Progenitor cell of endocrine pancreas (in vitro differentiated cells): ENCODE measurements around the gene CACNA2D1. TPM values are rescaled to one million over a fixed set of nuclear protein-coding genes. Genes with fewer than 3 reads are reported as not detected.

Experiments
- DNase-seq: peaks from one replicate; pipeline ENCODE4 v3.0.0; 2021; ENCODE audit warnings: low spot score; ENCODE audit not compliant: unreplicated experiment
- H3K27ac Mint-ChIP-seq: 2 replicates; pipeline ENCODE4 v1.8.0; 2021; ENCODE audit warnings: mild to moderate bottlenecking, moderate library complexity, mixed read lengths
- H3K27me3 Mint-ChIP-seq: 2 replicates; pipeline ENCODE4 v1.8.0; 2021; ENCODE audit warnings: mixed read lengths
- H3K36me3 Mint-ChIP-seq: 2 replicates; pipeline ENCODE4 v1.8.0; 2022; ENCODE audit warnings: mixed read lengths; ENCODE audit not compliant: insufficient read depth
- H3K4me1 Mint-ChIP-seq: 2 replicates; pipeline ENCODE4 v1.8.0; 2021; ENCODE audit warnings: low read depth, mixed read lengths
- H3K4me3 Mint-ChIP-seq: 2 replicates; pipeline ENCODE4 v1.8.0; 2021; ENCODE audit warnings: low read depth, mild to moderate bottlenecking, moderate library complexity, mixed read lengths
- H3K9me3 Mint-ChIP-seq: 2 replicates; pipeline ENCODE4 v1.8.0; 2021; ENCODE audit warnings: low read depth, mixed read lengths
- CTCF ChIP-seq: fragments of 200-600 bp; sonication (generic); IDR thresholded peaks from one replicate; pipeline ENCODE4 v1.5.0; 2021; ENCODE audit warnings: antibody characterized with exemption, mild to moderate bottlenecking; ENCODE audit not compliant: unreplicated experiment
- total RNA-seq: library from RNA; stranded (reverse); gene quantifications from 2 replicates; pipeline ENCODE4 v1.2.1, GENCODE V29; 2021

Gene CACNA2D1
- total RNA-seq, 1 donor from 2014 or later, result 25.1 TPM

GRCh38 chr7:82050792-82051191, 392.8 kb downstream of the CACNA2D1 start:
- no peak overlapping the region for H3K4me3 Mint-ChIP-seq

GRCh38 chr7:82049891-82050533, 393.6 kb downstream of the CACNA2D1 start:
- Mint-ChIP-seq H3K27me3 (no peaks in the 10 kb centered on the region), H3K27ac (peak overlapping the region; percentile 79), H3K9me3 (no peaks in the 10 kb centered on the region), H3K4me1 (peaks cover 22% of the 10 kb centered on the region), H3K36me3 (no peaks in the 10 kb centered on the region), H3K4me3 (no peak overlapping the region)
- no peak for DNase-seq
- TF ChIP-seq CTCF, result no peak

More at GRCh38 chr7:82050792-82051191, 392.8 kb downstream of the CACNA2D1 start:
- no peaks in the 10 kb centered on the region for H3K9me3 Mint-ChIP-seq
- no peak for DNase-seq
- H3K4me1 Mint-ChIP-seq, result peaks cover 22% of the 10 kb centered on the region
- H3K36me3 Mint-ChIP-seq, result no peaks in the 10 kb centered on the region
- TF ChIP-seq CTCF, result no peak
- H3K27me3 Mint-ChIP-seq, result no peaks in the 10 kb centered on the region
- no peak overlapping the region for H3K27ac Mint-ChIP-seq

GRCh38 chr7:82049442-82049841, 394.1 kb downstream of the CACNA2D1 start:
- H3K27ac Mint-ChIP-seq, result peak overlapping the region; percentile 79
- H3K27me3 Mint-ChIP-seq, result no peaks in the 10 kb centered on the region
- no peak overlapping the region for H3K4me3 Mint-ChIP-seq
- H3K4me1 Mint-ChIP-seq, result peaks cover 22% of the 10 kb centered on the region
- no peak for DNase-seq
- H3K36me3 Mint-ChIP-seq, result no peaks in the 10 kb centered on the region
- no peak for TF ChIP-seq CTCF
- H3K9me3 Mint-ChIP-seq, result no peaks in the 10 kb centered on the region

- Mint-ChIP-seq H3K4me3 (no peak overlapping the region), H3K4me1 (peaks cover 12% of the 10 kb centered on the region), H3K9me3 (no peaks in the 10 kb centered on the region), H3K36me3 (no peaks in the 10 kb centered on the region), H3K27ac (no peak overlapping the region), H3K27me3 (no peaks in the 10 kb centered on the region)
- DNase-seq, result no peak
- TF ChIP-seq CTCF, result peak; percentile 94
Observed at GRCh38 chr7:82044497-82045080, 399.0 kb downstream of the CACNA2D1 start.

GRCh38 chr7:82039621-82040020, 404.0 kb downstream of the CACNA2D1 start:
- Mint-ChIP-seq H3K27ac (peak overlapping the region; percentile 5), H3K36me3 (no peaks in the 10 kb centered on the region), H3K4me1 (no peaks in the 10 kb centered on the region), H3K9me3 (no peaks in the 10 kb centered on the region), H3K27me3 (no peaks in the 10 kb centered on the region), H3K4me3 (no peak overlapping the region)
- no peak for DNase-seq
- no peak for TF ChIP-seq CTCF
